CD14-positive monocyte (primary cell): Measurements from ENCODE around the gene NPLOC4. TPM values are rescaled to one million over a fixed set of nuclear protein-coding genes. Genes with fewer than 3 reads are reported as not detected.
A peak's percentile ranks its signal among the peaks of the same experiment; 100 is the strongest.

Experiments used
- DNase-seq, 3 donors: peaks; one replicate each; pipeline ENCODE4 v3.0.0-alpha.2; 2011 to 2022
- H2AFZ ChIP-seq: 2 replicates; pipeline ENCODE4 v1.6.0; 2012; ENCODE audit warnings: mild to moderate bottlenecking, low read depth, low read length, inconsistent platforms; ENCODE audit not compliant: insufficient read depth, poor library complexity, severe bottlenecking
- H3K27ac ChIP-seq, 2 donors: 1 replicate in 1 of 2; 2 replicates in 1 of 2; pipeline ENCODE4 v1.5.1; 2012 to 2013; ENCODE audit warnings: low read length in 2 of 2, control low read depth in 1 of 2, inconsistent platforms in 1 of 2, low read depth in 1 of 2, mild to moderate bottlenecking in 1 of 2
- H3K27me3 ChIP-seq, 2 donors: one replicate each; pipeline versions ENCODE4 v1.6.0 to v1.6.1; 2011 to 2013; ENCODE audit warnings: low read length in 2 of 2; ENCODE audit not compliant: control insufficient read depth in 2 of 2, insufficient read depth in 2 of 2
- H3K36me3 ChIP-seq, 2 donors: replicated peaks in 1 of 2; 1 replicate in 1 of 2; 2 replicates in 1 of 2; pipeline versions ENCODE4 v1.5.1 to v1.6.1; 2012 to 2013; ENCODE audit warnings: low read length in 2 of 2, control low read depth in 1 of 2, inconsistent platforms in 1 of 2, mild to moderate bottlenecking in 1 of 2; ENCODE audit not compliant: insufficient read depth in 2 of 2, control insufficient read depth in 1 of 2
- H3K4me1 ChIP-seq, 2 donors: 1 replicate in 1 of 2; 2 replicates in 1 of 2; pipeline versions ENCODE4 v1.5.1 to v1.6.1; 2012 to 2013; ENCODE audit warnings: low read length in 2 of 2, control low read depth in 1 of 2, inconsistent platforms in 1 of 2, mild to moderate bottlenecking in 1 of 2, moderate library complexity in 1 of 2; ENCODE audit not compliant: insufficient read depth in 2 of 2, control insufficient read depth in 1 of 2
- H3K4me2 ChIP-seq: replicated peaks from 2 replicates; pipeline ENCODE3; 2012; ENCODE audit warnings: low read length, moderate library complexity, mild to moderate bottlenecking; ENCODE audit not compliant: poor library complexity, severe bottlenecking; ENCODE audit errors: extremely low read depth
- H3K4me3 ChIP-seq, 3 experiments: fragments of 200-600 bp in 1 of 3; sonication (generic) in 1 of 3; replicated peaks in 1 of 3; 1 replicate in 2 of 3; 2 replicates in 1 of 3; pipeline ENCODE4 v1.5.1; 2011 to 2013; ENCODE audit warnings: low read length in 3 of 3, mild to moderate bottlenecking in 3 of 3, control low read depth in 2 of 3, low read depth in 2 of 3, inconsistent platforms in 1 of 3, moderate library complexity in 1 of 3
- H3K79me2 ChIP-seq: 2 replicates; pipeline ENCODE4 v1.6.0; 2012; ENCODE audit warnings: mild to moderate bottlenecking, control low read depth, inconsistent platforms, low read length, moderate library complexity; ENCODE audit not compliant: insufficient read depth
- H3K9ac ChIP-seq: 2 replicates; pipeline ENCODE4 v1.6.0; 2017; ENCODE audit warnings: low read length, mild to moderate bottlenecking; ENCODE audit not compliant: insufficient read depth, poor library complexity, severe bottlenecking
- H3K9me3 ChIP-seq, 2 donors: replicated peaks in 1 of 2; 1 replicate in 1 of 2; 2 replicates in 1 of 2; pipeline versions ENCODE4 v1.5.1 to v1.6.1; 2012 to 2013; ENCODE audit warnings: low read length in 2 of 2, control low read depth in 1 of 2; ENCODE audit not compliant: control insufficient read depth in 1 of 2, insufficient read depth in 1 of 2
- H4K20me1 ChIP-seq: 2 replicates; pipeline ENCODE4 v1.6.0; 2012; ENCODE audit warnings: mild to moderate bottlenecking, low read length, control low read depth, moderate library complexity; ENCODE audit not compliant: insufficient read depth
- H3K27ac Mint-ChIP-seq, 7 donors: one replicate each; pipeline ENCODE4 v1.8.0; 2020; ENCODE audit warnings: mild to moderate bottlenecking in 7 of 7, mixed read lengths in 7 of 7, moderate library complexity in 6 of 7, inconsistent platforms in 2 of 7
- H3K27me3 Mint-ChIP-seq, 3 donors: one replicate each; pipeline ENCODE4 v1.8.0; 2021 to 2022; ENCODE audit warnings: low read depth in 3 of 3, mild to moderate bottlenecking in 3 of 3, mixed read lengths in 3 of 3, moderate library complexity in 3 of 3, inconsistent platforms in 1 of 3
- H3K36me3 Mint-ChIP-seq, 2 donors: one replicate each; pipeline ENCODE4 v1.8.0; 2020; ENCODE audit warnings: mixed read lengths in 2 of 2, inconsistent platforms in 1 of 2, mild to moderate bottlenecking in 1 of 2
- H3K4me1 Mint-ChIP-seq: one replicate; pipeline ENCODE4 v1.8.0; 2020; ENCODE audit warnings: mild to moderate bottlenecking, mixed read lengths
- H3K4me3 Mint-ChIP-seq, 2 donors: one replicate each; pipeline ENCODE4 v1.8.0; 2020; ENCODE audit warnings: mild to moderate bottlenecking in 2 of 2, mixed read lengths in 2 of 2, moderate library complexity in 1 of 2
- H3K9me3 Mint-ChIP-seq, 7 donors: one replicate each; pipeline ENCODE4 v1.8.0; 2020 to 2022; ENCODE audit warnings: mixed read lengths in 7 of 7, mild to moderate bottlenecking in 6 of 7, moderate library complexity in 6 of 7, inconsistent platforms in 2 of 7
- CTCF ChIP-seq: fragments of 200-600 bp; IDR thresholded peaks from one replicate; pipeline ENCODE4 v1.8.0; 2022; ENCODE audit warnings: antibody characterized with exemption, mild to moderate bottlenecking
- WGBS: methylation state at CpG from one replicate; pipeline ENCODE4 v1.1.5; 2013; ENCODE audit warnings: missing lambda C conversion rate; ENCODE audit not compliant: insufficient coverage; 5-methylcytosine and 5-hydroxymethylcytosine counted together
- intact Hi-C, 2 donors: fragments of 100-400 bp; cut with micrococcal nuclease; formaldehyde crosslinking; loops; one replicate each; pipeline versions ENCODE4 v1.15.0 to v1.15.1; 2023
- polyA plus RNA-seq, 3 donors: library from polyadenylated mRNA; depleted of rRNA in 1 of 3; unstranded in 2 of 3; stranded (reverse) in 1 of 3; fragments of 300-500 nt in 2 of 3; fragments of >200 nt in 1 of 3; fragmentation: Illumina TruSeq in 2 of 3; gene quantifications; 1 replicate in 2 of 3; 2 replicates in 1 of 3; pipeline ENCODE4 v1.2.3, GENCODE V29; 2012 to 2021

The NPLOC4 gene
- polyA plus RNA-seq, 3 donors: 92.1 to 112 (median 106) TPM

DNA sequence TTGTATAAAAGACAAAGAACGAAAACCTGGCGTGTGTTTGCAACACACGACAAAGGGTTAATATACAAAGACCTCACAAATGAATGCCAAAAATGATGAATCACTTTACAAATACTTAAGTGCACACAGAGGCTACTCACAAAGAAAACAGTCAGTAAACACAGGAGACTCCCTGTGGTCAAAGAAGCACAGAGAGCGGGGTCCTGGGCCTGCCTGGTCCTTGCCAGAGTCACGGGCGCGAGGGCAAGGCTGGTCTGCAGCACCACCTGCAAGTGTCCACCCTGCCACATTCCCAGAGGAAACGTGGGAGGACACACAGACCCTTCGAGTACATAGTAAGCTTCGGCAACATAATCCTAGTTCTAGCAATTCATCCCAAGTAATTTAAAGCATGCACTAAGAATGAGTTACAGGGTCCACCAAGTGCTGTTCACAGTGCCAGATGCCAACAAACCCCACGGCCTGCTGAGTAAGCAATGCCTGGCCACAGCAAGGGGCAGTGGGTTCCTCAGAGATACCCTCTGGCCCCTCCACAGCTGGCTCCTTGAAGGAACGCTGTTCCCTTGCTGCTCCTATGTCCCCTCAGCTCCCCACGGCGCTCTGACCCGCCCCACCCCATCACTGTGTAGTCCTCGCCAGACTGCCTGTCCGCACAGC is 60.2 kb downstream of the NPLOC4 start:
- Mint-ChIP-seq H3K4me1 (peaks cover 21% of the 10 kb centered on the region), H3K27me3 (peaks cover 0 to 2% (median 0%) of the 10 kb centered on the region in 3 donors), H3K4me3 (no peak overlapping the region), H3K36me3 (peaks cover 60 to 87% of the 10 kb centered on the region in 2 donors), H3K27ac (peak overlapping the region; percentile 72 to 96 (median 87)), H3K9me3 (peaks cover 0 to 2% (median 0%) of the 10 kb centered on the region in 7 donors)
- no peak overlapping the region for H3K9ac ChIP-seq
- peaks cover 52 to 82% of the 10 kb centered on the region in 2 donors for H3K36me3 ChIP-seq
- no peaks in the 10 kb centered on the region for H3K27me3 ChIP-seq
- no peak for TF ChIP-seq CTCF
- 97% methylated on average over 15 of the region's 17 CpGs for WGBS
- H3K27ac ChIP-seq: peak overlapping the region; percentile 71 to 81
- peak overlapping the region; percentile 51 for H2AFZ ChIP-seq
- H4K20me1 ChIP-seq: peaks cover 6% of the 10 kb centered on the region
- no peaks in the 10 kb centered on the region for H3K9me3 ChIP-seq
- H3K4me3 ChIP-seq: no peak overlapping the region
- H3K4me2 ChIP-seq: peak overlapping the region; percentile 36
- intact Hi-C loops: no loop called here
- no peak for DNase-seq
- H3K4me1 ChIP-seq: peaks cover 17 to 18% of the 10 kb centered on the region in 2 donors
- peaks cover 57% of the 10 kb centered on the region for H3K79me2 ChIP-seq

GRCh38 chr17:81575836-81576235 is 61.1 kb downstream of the NPLOC4 start:
- Histone ChIP-seq H3K9ac (no peak overlapping the region), H3K36me3 (peaks cover 57 to 83% of the 10 kb centered on the region in 2 donors), H3K27ac (peak overlapping the region in 1 of 2 donors; percentile 31), H3K27me3 (no peaks in the 10 kb centered on the region), H3K9me3 (no peaks in the 10 kb centered on the region), H3K79me2 (peaks cover 54% of the 10 kb centered on the region), H3K4me3 (no peak overlapping the region), H2AFZ (no peak overlapping the region), H3K4me1 (peaks cover 17 to 18% of the 10 kb centered on the region in 2 donors), H4K20me1 (peaks cover 6% of the 10 kb centered on the region), H3K4me2 (no peak overlapping the region)
- 100% methylated on average over 1 of the region's 3 CpGs for WGBS
- Mint-ChIP-seq H3K4me3 (no peak overlapping the region), H3K27me3 (peaks cover 0 to 2% (median 0%) of the 10 kb centered on the region in 3 donors), H3K36me3 (peaks cover 64 to 87% of the 10 kb centered on the region in 2 donors), H3K27ac (peak overlapping the region in 1 of 7 donors; percentile 12), H3K4me1 (peaks cover 21% of the 10 kb centered on the region), H3K9me3 (peaks cover 0 to 2% (median 0%) of the 10 kb centered on the region in 7 donors)
- intact Hi-C loops: no loop called here
- DNase-seq: no peak
- TF ChIP-seq CTCF: no peak
